Amniotic epithelial cell (primary cell): ENCODE data around the gene HAUS8.
"Not testable (repeated sequence)": the region's sequence is repeated elsewhere in the genome, so short reads cannot be mapped to it uniquely, and the experiment has no call there.

Experiments used
- DNase-seq: peaks from one replicate; pipeline ENCODE4 v3.0.0-alpha.2; 2010; ENCODE audit warnings: low read depth

HAUS8 gene

GRCh38 chr19:17075035-17075863, at the start of gene HAUS8, which contains the start of gene MYO9B:
HAUS8 (minus strand) TSS chr19:17075452; CDS start chr19:17075422, 30 bp downstream.
MYO9B (plus strand) TSS chr19:17075777; CDS start chr19:17101718, 25,941 bp downstream.
- DNase-seq = peak; percentile 99

GRCh38 chr19:17124025-17124424, 48.8 kb upstream of the HAUS8 start:
- DNase-seq = no peak

GRCh38 chr19:17123041-17123440, 47.8 kb upstream of the HAUS8 start:
- DNase-seq = no peak

- DNase-seq = peak; percentile 84
Measured at GRCh38 chr19:17121736-17122293, 46.6 kb upstream of the HAUS8 start.

GRCh38 chr19:17118957-17119356, 43.7 kb upstream of the HAUS8 start:
- DNase-seq = no peak

GRCh38 chr19:17116996-17117702, 41.9 kb upstream of the HAUS8 start:
- DNase-seq = no peak

- DNase-seq = no peak
Measured at GRCh38 chr19:17114414-17114831, 39.2 kb upstream of the HAUS8 start.

GRCh38 chr19:17113127-17113785, 38.0 kb upstream of the HAUS8 start:
- DNase-seq = no peak

GRCh38 chr19:17112700-17113099, 37.4 kb upstream of the HAUS8 start:
- DNase-seq = no peak

- DNase-seq = no peak
Measured at GRCh38 chr19:17112271-17112670, 37.0 kb upstream of the HAUS8 start.

- no peak for DNase-seq
Measured at GRCh38 chr19:17111766-17112165, 36.5 kb upstream of the HAUS8 start.

- DNase-seq = no peak
Measured at GRCh38 chr19:17110599-17110966, 35.3 kb upstream of the HAUS8 start.

GRCh38 chr19:17109962-17110598, 34.8 kb upstream of the HAUS8 start:
- DNase-seq = no peak

- DNase-seq = no peak
Measured at GRCh38 chr19:17109300-17109699, 34.0 kb upstream of the HAUS8 start.

- DNase-seq = no peak
Measured at GRCh38 chr19:17108453-17108784, 33.2 kb upstream of the HAUS8 start.

- peak; percentile 96 for DNase-seq
Measured at GRCh38 chr19:17107546-17108452, 32.5 kb upstream of the HAUS8 start.

- not testable (repeated sequence) for DNase-seq
Measured at GRCh38 chr19:17106964-17107363, 31.7 kb upstream of the HAUS8 start.

GRCh38 chr19:17105556-17105955, 30.3 kb upstream of the HAUS8 start:
- no peak for DNase-seq

GRCh38 chr19:17104679-17105078, 29.4 kb upstream of the HAUS8 start:
- DNase-seq = no peak

- DNase-seq = peak; percentile 60
Measured at GRCh38 chr19:17103177-17103576, 27.9 kb upstream of the HAUS8 start.
